HUDEP-2 (cell line): ENCODE measurements around the gene ITM2C.

ENCODE experiments used
- DNase-seq, 76 experiments: peaks; one replicate each; lab custom pipeline; 2025; ENCODE audit not compliant: unreplicated experiment in 76 of 76; lab: John Stamatoyannopoulos, UW

The ITM2C gene

GRCh38 chr2:230922951-230923717 lies 58.4 kb downstream of the ITM2C start:
- DNase-seq: no peak

GRCh38 chr2:230924092-230924469 lies 59.3 kb downstream of the ITM2C start:
- DNase-seq: no peak

- no peak for DNase-seq
These were observed 60.0 kb downstream of the ITM2C start, which contains the start of gene GPR55 for GRCh38 chr2:230924470-230925341. Gene GPR55, minus strand, starts transcription at chr2:230925242. Its CDS starts 14,280 bp downstream, at chr2:230910962.

- DNase-seq: no peak
These were observed 60.7 kb downstream of the ITM2C start for GRCh38 chr2:230925443-230925878.

DNA sequence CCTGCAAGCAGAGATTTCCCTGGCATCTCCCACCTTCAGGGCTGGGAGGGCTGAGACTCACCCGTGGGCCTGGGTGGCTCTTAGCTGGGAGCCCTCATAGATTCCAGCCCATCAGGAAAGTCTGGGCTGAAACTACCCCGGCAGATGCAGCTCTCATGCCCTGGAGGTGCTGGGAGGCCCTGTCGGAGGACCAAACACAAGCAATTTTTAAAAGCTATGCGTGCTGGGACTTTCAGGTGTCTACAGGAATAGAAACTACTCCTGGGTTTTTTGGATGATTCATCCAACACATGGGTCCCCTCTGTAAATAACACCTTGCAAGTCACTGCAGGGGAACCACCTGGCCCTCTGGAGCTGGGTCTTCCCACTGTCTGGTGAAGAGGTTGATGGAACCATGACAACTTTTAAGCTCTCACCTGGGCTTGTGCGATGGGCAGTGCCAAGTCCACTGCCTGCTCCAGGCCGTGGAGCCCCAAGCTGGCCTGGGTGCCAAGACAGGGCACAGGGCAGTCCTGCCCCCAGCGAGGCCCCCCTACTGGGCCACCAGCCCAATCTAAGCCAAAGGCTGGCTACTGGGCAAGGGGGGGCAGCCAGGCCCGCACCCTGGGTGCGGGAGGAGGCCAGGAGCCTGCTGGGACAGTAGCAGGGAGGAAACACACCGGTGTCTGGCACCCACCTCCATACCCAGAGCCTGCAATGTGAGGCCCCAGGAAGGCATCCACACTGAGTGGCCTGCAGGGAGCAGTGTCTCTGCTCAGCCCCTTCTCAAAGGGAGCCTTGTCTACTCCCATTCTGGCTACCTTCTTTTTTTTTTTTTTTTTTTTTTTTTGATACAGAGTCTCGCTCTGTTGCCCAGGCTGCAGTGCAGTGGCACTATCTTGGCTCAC lies 61.4 kb downstream of the ITM2C start:
- no peak for DNase-seq

GRCh38 chr2:230927711-230928341 lies 63.1 kb downstream of the ITM2C start:
- DNase-seq: no peak
